GM19438 (cell line): ENCODE results near the gene CUX1.

ENCODE experiments used
- ATAC-seq: cut with Tn5 transposase; IDR thresholded peaks from one replicate; pipeline ENCODE4 v1.9.1; 2021; ENCODE audit warnings: low read depth; ENCODE audit not compliant: unreplicated experiment

The CUX1 gene

DNA sequence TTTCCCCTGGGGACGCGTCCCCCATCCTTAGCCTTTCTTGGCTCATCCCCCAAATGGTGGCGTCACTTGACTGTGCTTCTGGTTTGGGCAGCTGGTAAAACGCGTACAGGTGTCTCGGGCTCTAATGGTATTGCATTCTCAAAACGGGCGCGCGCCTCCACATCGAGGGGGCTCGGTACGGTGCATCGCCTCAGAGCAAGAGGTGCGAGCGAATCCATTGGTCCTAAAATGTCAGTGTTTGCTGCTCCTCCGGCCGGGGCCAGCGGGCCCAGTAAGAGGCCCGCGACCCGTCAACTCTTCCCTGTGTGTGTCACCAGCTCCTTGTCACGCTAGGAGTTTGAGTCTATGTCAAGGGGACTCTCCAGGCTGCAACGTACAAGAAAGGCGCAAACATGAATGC is 378.6 kb downstream of the CUX1 start:
- no peak for ATAC-seq

DNA sequence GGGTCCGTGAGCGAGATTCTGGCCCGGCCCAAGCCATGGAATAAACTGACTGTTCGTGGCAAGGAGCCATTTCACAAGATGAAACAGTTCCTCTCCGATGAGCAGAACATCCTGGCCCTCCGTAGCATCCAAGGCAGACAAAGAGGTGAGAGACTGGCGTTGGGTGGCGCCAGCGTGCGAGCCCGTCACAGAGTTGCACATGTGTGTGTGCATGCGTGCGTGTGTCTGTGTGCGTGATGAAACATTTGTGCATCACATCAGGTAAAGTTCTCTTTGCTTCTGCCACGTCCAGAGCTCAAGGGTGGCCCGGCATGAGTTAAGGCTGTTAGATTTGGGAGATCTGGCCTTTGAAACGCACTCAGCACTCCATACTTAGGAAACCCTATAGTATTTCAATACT is 379.7 kb downstream of the CUX1 start:
- ATAC-seq: no peak

DNA sequence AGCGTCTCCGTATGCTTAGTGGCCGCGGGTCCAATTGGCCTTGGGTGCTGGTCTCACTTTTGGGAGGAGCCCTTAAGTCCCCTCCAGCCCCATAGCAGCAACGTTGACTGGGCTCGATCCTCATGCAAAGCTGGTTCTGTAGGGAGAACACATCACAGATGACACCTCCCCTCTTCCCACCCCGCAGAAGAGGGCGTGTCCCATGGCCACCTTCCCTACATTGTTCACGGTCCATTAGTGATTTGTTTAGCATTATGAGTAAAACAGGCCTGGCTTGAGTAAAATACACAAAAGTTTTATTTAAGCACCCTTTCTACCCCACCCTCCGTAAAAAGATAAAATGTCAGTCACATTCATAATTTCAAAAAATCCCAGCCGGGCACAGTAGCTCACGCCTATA is 380.2 kb downstream of the CUX1 start:
- ATAC-seq: no peak

DNA sequence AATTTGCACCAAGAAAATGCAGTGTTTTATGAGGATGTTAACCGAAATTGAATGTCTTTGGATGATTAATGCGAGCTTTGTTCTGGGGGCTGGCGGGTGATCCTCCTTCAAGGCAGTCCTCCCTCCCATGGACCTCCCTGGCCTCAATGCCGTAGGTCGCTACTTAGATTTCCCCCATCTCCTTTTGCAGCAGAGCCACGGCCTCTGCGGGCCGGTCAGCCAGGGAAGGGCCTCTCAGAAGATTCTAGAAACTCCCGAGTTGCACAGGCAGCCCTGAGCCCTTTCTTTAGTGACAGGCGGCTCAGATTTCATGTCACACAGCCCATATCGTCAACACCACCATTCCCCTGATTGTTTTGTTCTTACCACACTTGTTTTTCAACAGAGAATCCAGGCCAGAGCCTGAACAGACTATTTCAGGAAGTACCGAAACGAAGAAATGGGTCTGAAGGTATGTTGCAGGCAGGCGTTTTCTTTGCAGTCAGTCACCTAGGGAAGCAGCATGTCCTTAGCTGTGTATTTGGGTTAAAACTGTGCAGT is 381.1 kb downstream of the CUX1 start:
- no peak for ATAC-seq

DNA sequence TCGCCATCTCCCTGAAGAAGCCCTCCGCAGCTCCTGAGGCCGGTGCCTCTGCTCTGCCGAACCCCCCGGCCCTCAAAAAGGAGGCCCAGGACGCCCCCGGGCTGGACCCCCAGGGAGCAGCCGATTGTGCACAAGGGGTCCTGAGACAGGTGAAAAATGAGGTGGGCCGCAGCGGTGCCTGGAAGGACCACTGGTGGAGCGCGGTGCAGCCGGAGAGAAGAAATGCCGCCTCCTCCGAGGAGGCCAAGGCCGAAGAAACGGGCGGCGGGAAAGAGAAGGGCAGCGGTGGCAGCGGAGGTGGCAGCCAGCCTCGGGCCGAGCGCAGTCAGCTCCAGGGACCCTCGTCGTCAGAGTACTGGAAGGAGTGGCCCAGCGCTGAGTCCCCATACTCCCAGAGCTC is 384.1 kb downstream of the CUX1 start:
- no peak for ATAC-seq

DNA sequence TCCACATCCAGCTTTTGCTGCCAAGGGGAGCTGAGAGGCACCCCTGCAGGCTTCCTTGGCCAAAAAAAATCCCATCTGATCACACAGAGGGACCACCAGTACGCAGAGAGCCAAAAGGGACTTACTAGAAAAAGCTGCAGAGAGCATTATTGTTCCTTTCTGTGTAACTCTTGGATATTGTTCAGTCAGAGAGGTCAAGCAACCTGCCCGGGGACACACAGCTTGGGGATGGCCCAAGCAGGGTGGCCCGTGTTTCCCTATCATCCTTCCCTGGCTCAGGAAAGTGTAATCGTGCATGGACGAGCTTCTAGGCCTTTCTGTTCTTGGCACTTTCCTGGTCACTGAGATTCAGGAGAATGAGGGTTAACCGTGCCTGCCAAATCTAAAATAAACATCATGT is 385.1 kb downstream of the CUX1 start:
- no peak for ATAC-seq

DNA sequence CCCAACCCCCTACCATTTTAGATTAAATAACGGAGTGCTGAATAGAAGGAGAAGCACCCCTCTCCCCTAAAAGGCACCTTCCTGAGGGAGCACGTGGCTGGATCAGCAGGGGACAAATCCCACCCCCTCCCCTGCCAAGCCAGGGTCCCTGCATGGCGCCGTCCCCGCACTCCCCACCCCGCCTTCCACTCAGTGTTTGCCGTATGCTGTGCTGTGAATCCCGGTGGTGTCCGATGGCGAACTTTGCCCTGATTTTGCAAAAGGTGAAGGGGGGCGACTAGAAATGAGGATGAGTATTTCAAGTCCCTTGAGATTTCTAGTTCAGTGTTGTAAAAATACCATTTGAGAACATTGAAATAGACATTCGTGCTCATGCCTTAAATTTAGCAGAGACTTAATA is 385.8 kb downstream of the CUX1 start:
- ATAC-seq: no peak

DNA sequence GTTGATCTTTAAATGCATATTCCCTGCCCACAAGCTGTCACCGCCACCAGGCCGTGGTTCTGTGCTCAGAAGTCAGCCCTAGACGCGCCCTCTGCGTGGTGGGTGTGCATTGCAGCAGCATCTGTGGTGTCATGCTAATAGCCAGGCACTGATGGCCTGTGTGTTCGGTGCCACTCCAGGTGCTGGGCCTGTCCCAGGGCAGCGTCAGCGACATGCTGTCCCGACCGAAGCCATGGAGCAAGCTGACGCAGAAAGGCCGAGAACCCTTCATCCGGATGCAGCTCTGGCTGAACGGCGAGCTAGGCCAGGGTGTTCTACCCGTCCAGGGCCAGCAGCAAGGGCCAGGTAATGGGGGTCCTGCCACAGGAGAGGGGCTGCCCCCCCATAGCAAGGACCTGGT is 386.8 kb downstream of the CUX1 start:
- ATAC-seq: no peak

DNA sequence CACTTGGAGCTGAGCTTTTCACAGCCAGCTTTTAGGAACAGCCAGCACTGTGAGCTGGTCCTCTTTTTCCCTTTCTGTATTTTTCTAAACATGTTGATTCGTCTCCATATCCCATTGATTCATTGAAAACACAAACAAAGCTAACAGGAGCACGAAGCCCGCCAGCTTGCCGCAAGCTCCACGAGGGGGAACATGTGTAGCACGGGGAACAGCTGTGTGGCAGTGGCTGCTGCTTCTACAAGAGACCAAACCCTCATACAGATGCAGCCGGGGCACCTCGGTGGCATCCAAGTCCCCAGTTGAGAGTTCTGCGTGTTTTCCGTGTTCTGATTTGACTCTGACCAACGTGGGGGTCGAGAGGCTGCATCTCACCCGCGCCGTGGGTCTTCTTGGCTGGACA is 388.5 kb downstream of the CUX1 start:
- no peak for ATAC-seq

DNA sequence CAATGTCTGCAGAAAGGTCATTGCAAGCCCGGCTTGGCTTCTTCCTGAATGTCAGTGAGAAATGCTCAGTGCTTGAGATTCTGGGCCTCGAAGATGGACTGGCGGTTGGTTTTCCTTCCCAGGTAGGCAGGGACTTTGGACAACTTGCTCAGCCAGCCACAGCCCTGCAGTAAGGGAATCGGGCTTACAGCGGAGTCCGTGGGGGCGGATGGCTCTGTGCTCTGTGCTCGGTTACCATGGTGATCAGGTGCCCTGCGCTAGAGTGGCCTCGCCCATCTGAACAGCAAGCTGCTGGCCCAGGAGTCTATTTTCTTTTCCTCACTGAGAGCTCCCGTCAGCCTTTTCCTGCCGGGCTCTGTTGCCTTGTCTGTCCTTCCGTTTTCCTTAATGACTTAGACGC is 391.4 kb downstream of the CUX1 start:
- no peak for ATAC-seq

DNA sequence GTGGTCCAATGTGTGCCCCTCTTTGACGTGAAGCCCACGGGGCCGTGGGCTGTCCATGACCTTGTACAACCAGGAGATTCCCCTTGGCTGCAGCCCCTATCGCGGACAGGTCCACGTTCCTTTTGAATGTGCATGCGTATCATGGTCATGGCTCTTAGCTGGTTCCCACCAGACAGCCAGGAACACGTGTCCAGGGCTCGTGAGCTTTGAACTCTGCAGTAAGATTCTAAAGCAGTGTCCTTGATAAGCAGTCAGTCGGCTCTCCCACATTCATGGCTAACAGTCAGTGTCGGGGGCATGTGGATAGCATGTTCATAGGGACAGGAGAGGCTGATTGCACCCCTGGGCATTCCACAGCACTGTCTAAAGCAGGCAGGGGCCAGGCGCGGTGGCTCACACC is 393.4 kb downstream of the CUX1 start:
- ATAC-seq: no peak

DNA sequence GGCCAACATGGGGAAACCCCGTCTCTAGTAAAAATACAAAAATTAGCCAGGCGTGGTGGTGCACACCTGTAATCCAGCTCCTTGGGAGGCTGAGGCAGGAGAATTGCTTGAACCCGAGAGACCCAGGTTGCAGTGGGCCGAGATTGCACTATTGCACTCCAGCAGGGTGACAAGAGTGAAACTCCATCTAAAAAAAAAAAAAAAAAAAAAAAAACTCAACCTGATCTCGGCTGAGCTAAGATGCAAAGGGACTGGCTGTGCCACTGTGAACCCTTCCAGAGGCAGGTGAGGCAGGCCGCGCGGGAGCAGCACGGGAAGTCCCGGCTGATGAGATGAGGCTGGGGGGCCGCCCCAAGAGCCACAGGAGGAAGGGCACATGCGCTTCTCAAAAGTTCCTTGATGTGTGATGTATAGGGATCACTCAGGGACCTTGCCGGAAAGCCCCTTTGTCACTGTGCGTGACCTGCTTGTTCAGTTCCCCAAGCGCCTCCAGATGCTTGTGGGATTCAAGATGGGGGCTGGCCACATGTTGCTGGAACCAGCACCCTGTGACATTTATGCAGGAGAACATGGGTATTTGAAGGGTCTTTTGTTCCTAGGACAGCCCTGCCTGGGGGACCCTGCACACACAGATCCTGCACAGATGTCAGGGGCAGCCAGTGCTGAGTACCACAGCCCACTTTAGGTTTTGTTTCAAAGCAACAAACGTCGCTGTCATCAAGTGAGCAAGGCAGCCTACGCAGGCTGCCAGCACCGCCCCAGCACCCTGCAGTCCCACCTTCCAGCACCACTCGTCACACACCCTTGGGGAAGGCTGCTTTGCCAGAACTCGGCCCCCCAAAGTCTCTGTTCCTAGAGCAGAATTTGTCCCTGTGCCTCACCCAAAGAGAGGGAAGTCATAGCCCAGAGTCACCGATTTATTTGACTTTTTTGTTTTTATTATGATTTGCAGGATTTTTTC is 394.4 kb downstream of the CUX1 start:
- ATAC-seq: peak; percentile 70

DNA sequence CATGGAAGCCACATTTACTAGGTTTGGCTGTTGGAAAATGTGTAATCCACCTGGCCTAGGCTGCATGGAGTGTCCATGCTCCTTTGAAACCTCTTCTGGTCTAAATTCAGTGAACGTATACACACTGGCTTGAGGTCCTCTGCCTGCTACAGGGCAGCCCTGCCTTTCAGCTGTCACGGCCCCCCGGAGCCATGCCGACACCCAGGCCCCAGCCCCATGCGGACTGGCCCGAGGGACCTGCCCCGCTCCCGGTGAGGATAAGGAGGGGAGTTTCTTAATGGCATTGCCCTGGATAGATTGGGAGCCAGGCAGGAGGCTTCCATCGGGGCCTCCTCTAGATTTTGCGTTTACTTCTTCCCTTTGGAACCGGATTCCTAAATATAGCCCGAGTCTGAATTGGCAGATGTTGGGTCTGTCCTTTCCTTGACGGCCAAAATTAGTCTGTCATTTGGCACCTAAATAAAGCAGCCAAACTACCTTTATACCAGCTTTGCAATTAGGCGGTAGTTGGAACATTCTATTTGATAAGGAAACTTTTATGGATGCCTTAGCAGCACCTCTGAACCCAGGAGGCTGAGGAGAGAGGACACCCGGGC is 397.1 kb downstream of the CUX1 start:
- no peak for ATAC-seq

DNA sequence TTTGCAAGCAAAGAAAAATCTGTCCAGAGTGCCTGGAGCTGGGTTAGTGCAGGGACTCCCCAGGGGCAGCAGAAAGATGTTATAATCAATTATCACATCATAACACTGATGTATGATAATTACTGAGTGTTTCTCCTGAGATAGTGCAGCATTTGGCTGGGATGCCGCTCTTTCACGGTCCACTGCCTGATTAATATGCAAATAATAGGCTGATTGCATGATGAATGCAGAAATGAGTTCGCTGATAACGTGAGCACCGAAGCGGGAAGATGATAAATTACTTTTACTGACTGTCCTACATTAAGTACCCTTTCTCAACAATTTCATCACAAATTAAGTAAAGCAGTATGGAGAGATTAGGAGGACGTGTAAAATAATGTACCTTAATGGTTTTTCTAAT is 397.8 kb downstream of the CUX1 start:
- ATAC-seq: no peak

DNA sequence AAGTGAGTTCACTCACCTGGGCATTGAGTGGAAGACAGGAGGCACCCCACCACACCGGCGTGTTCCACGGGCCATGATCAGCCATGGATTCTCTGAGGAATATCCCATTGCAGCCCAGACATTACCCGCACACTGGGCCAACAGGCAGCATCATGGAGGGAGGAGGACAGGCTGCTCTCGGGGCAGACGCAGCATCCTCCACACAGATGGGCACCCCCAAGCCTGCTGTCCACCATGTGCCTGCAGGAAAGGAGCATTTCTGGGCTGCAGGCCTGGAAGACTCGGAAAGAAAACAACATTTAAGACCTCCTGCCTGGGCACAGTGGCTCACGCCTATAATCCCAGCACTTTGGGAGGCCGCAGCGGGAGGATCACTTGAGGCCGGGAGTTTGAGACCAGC is 398.3 kb downstream of the CUX1 start:
- no peak for ATAC-seq

DNA sequence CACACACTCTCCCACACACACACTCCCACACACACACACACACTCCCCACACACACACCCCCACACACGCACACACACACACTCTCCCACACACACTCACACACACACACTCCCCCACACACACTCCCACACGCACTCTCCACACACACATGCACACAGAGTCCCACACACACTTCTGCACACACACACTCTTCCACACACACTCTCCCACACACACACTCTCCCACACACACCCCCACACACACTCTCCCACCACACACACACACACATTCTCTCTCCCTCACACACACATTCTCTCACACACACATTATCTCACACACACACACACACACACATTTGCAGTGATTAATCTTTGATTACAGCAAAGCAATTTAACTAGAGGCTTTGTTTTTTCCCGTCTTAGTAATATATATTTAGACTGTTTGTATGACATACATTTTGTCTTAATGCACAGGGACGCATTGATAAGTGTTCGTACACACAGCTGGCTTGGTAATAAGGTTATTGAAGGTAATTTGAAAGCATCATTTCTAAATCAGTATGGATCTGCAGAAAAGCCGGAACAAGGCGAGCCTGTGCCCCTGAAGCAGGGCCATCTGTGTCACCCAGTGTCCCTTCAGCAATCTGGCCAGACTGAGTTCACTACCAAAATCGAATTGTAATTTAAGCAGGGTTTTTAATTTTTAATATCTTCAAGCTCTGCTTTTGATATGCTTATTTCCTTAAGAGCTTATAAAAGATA is 399.3 kb downstream of the CUX1 start:
- ATAC-seq: no peak

DNA sequence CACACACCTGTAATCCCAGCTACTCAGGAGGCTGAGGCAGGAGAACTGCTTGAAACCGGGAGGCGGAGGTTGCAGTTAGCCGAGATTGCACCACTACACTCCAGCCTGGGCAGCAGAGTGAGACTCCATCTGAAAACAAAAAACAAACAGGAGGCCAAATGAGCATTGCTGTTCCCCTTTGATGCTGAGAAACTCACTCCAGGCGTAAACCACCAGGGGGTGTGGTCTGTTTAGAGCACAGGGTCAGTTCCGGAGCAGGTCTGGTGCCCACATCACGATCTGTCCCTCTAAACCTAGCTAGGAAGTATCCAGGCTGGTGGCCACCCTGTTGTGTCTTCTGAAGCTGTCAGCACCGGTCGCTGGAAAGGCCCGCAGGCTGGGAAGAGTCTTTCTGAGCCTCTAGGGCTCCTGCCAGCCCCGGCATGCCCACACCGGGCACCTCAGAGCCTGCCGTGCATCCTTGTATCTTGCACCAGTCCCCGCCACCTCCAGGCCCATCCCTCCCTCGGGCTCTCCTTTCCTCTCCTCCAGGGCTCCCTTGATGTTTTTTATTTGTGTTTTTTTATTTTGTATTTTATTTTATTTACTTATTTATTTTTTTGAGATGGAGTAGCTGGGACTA is 402.9 kb downstream of the CUX1 start:
- no peak for ATAC-seq

DNA sequence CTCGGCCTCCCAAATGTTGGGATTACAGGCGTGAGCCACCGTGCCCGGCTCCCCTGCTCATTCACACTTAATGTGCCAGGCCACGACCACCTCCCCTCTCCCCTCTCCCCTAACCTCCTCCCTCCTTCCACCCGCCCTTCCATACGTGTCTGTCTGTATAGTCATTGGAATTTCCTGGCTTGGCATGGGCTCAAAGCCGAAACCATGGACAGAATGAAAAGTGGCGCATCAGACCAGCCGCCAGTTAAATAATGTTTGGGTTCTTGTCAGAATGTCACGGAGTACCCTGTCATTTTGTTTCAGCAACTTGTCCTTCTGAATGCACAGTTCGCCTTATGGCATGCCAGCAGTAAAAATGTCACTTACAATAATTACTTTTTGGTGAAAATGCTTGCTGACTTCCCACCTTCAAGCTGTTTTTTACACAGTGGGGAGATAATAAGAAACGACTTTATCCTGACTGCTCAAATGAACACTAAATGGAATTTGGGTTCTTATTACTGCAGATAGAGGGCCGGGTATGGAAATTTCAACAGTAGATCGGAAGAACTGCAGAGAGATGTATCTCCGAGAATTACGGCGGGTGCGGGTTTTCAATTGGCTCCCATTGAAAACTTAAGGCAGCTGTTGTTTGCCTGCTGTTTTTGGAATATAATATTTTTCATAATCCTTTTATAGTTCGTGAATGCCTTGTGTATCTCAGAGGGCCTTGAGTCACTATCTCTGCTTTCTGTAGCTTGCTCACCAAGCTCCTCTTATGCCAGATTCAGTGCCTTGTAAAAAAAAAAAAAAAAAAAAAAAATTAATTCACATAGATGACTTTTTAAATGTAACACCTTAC is 403.8 kb downstream of the CUX1 start:
- no peak for ATAC-seq

DNA sequence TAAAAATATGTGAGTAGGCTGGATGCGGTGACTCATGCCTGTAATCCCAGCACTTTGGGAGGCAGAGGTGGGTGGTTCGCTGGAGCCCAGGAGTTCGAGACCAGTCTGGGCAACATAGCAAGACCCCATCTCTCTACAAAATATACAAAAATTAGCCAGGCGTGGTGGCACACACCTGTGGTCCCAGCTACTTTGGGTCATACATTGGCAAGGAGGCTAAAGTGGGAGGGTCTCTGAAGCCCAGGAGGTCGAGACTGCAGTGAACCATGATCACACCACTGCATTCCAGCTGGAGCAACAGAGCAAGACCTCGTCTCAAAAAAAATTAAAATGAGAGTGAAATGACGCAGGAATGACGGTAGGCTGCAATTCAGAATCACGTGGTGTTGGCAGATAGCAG is 404.5 kb downstream of the CUX1 start:
- no peak for ATAC-seq

DNA sequence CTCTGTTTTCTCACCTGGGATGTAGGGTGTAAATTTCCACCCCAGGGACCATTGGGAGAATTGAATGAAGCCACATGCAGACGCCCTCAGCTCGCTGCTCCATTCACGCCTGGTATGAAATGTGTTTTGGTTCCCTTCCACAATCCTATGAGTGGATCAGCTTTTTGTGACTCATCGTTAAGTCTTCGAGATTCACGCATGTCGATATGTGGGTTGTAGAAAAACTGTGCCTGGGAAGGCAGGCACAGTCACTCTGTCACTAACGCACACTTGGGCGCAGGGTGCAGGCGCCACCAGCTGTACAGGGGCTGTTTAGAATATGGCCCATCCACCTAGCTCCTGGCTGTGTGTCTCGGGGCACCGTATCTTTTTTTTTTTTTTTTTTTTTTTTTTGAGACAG is 405.0 kb downstream of the CUX1 start:
- no peak for ATAC-seq
